DND-41 (cell line): ENCODE data around the gene ST6GALNAC5.

ENCODE experiments used
- CTCF ChIP-seq: IDR thresholded peaks from 2 replicates; pipeline ENCODE4 v1.5.1; 2012; ENCODE audit warnings: borderline replicate concordance, low read length, moderate library complexity, mild to moderate bottlenecking; ENCODE audit not compliant: poor library complexity, severe bottlenecking; ENCODE audit errors: extremely low read depth
- EZH2 ChIP-seq: IDR thresholded peaks from 3 replicates; pipeline ENCODE4 v1.6.1; 2012; ENCODE audit warnings: borderline replicate concordance, low read depth, mild to moderate bottlenecking, moderate library complexity, low read length, inconsistent platforms; ENCODE audit not compliant: severe bottlenecking

- TF ChIP-seq CTCF (no peak), EZH2 (no peak)
Measured at GRCh38 chr1:77016386-77016985, 149.2 kb downstream of the ST6GALNAC5 start.
